ENCODE results near the gene SLC44A3. TPM values are rescaled to one million over a fixed set of nuclear protein-coding genes. Genes with fewer than 3 reads are reported as not detected.
"Not testable (repeated sequence)": the region's sequence is repeated elsewhere in the genome, so short reads cannot be mapped to it uniquely, and the experiment has no call there.

Gene SLC44A3
- total and polyA plus RNA-seq, 9 donors: 1.1 to 31.3 (median 3.3) TPM

- no peaks in the 10 kb centered on the region for H3K36me3 ChIP-seq
- DNase-seq: no peak
- H3K9me3 ChIP-seq: no peaks in the 10 kb centered on the region
- intact Hi-C loops (cut with DNase I): no loop called here
- no peak overlapping the region for H3K27ac ChIP-seq
- H3K4me1 ChIP-seq (ENCODE audit: insufficient read depth): no peaks in the 10 kb centered on the region
- WGBS, 3 donors: 39 to 100% (median 100%) methylated on average over 1 of the region's 1 CpG
- no peak for TF ChIP-seq EP300 (IDR thresholded peaks at IDR 0.05)
- TF ChIP-seq POLR2A (IDR thresholded peaks at IDR 0.05): no peak
- no peak for TF ChIP-seq CTCF (IDR thresholded peaks at IDR 0.05)
- no peaks in the 10 kb centered on the region for H3K27me3 ChIP-seq
- H3K4me3 ChIP-seq: no peak overlapping the region
These were observed 117.7 kb downstream of the SLC44A3 start for GRCh38 chr1:94937820-94938219.

GRCh38 chr1:94940738-94941137 is 120.6 kb downstream of the SLC44A3 start:
- 92 to 95% (median 92%) methylated on average over 3 of the region's 3 CpGs for WGBS, 3 donors
- TF ChIP-seq POLR2A (IDR thresholded peaks at IDR 0.05) (no peak), CTCF (IDR thresholded peaks at IDR 0.05) (no peak), EP300 (IDR thresholded peaks at IDR 0.05) (no peak)
- DNase-seq: no peak

GRCh38 chr1:94941480-94941879 is 121.3 kb downstream of the SLC44A3 start:
- H3K27me3 ChIP-seq; H3K4me3 ChIP-seq; intact Hi-C loops (cut with DNase I); H3K9me3 ChIP-seq; DNase-seq; H3K36me3 ChIP-seq; H3K27ac ChIP-seq; H3K4me1 ChIP-seq (ENCODE audit: insufficient read depth): not testable (repeated sequence)
- 100% methylated on average over 1 of the region's 1 CpG for WGBS, 3 donors

More at GRCh38 chr1:94940738-94941137, 120.6 kb downstream of the SLC44A3 start:
- Histone ChIP-seq H3K36me3 (no peaks in the 10 kb centered on the region), H3K4me3 (no peak overlapping the region), H3K4me1 (ENCODE audit: insufficient read depth) (no peaks in the 10 kb centered on the region), H3K27me3 (no peaks in the 10 kb centered on the region), H3K27ac (no peak overlapping the region), H3K9me3 (no peaks in the 10 kb centered on the region)
- intact Hi-C loops (cut with DNase I): no loop called here

- Histone ChIP-seq H3K9me3 (no peaks in the 10 kb centered on the region), H3K27me3 (no peaks in the 10 kb centered on the region), H3K4me3 (no peak overlapping the region), H3K27ac (no peak overlapping the region), H3K36me3 (no peaks in the 10 kb centered on the region), H3K4me1 (ENCODE audit: insufficient read depth) (peaks cover 2% of the 10 kb centered on the region)
- DNase-seq: no peak
- intact Hi-C loops (cut with DNase I): no loop called here
- WGBS, 3 donors: 73 to 81% (median 75%) methylated on average over 8 of the region's 8 CpGs
- no peak for TF ChIP-seq CTCF (IDR thresholded peaks at IDR 0.05)
- no peak for TF ChIP-seq POLR2A (IDR thresholded peaks at IDR 0.05)
- no peak for TF ChIP-seq EP300 (IDR thresholded peaks at IDR 0.05)
These were observed 122.3 kb downstream of the SLC44A3 start for GRCh38 chr1:94942171-94943128.

Other genes starting within 250 kb of the SLC44A3 start
- gene CNN3, start 106.8 kb downstream of the SLC44A3 start, total RNA-seq: 100 to 1,000 TPM; 168 to 332 (median 272) TPM
- gene CNN3, start 106.8 kb downstream of the SLC44A3 start, polyA plus RNA-seq: 100 to 1,000 TPM; 145 to 374 TPM

Data from ovary (tissue), 9 donors.